ENCODE data around the gene TMEM263.

The TMEM263 gene

GRCh38 chr12:106947461-106947860 lies 8.2 kb upstream of the TMEM263 start:
- H3K4me3 ChIP-seq (replicated peaks; ENCODE audit: low read depth, low read length): no peak overlapping the region
- no peak for DNase-seq (ENCODE audit: extremely low read depth, low read depth)
- no peak for TF ChIP-seq CTCF (IDR thresholded peaks at IDR 0.05; ENCODE audit: low read depth, low read length, missing control alignments)

- no peak for TF ChIP-seq CTCF (IDR thresholded peaks at IDR 0.05; ENCODE audit: low read depth, low read length, missing control alignments)
Measured at GRCh38 chr12:106950591-106950990, 5.1 kb upstream of the TMEM263 start.

GRCh38 chr12:106953352-106954250 lies 2.1 kb upstream of the TMEM263 start:
- no peak for DNase-seq (ENCODE audit: extremely low read depth, low read depth)
- TF ChIP-seq CTCF (IDR thresholded peaks at IDR 0.05; ENCODE audit: low read depth, low read length, missing control alignments): no peak
- peak overlapping the region; percentile 74; the same call in 1 of the 2 replicates for H3K4me3 ChIP-seq (replicated peaks; ENCODE audit: low read depth, low read length)

More at GRCh38 chr12:106950591-106950990, 5.1 kb upstream of the TMEM263 start:
- H3K4me3 ChIP-seq (replicated peaks; ENCODE audit: low read depth, low read length): no peak overlapping the region
- no peak for DNase-seq (ENCODE audit: extremely low read depth, low read depth)

GRCh38 chr12:106954462-106955376 lies 988 bp upstream of the TMEM263 start:
- TF ChIP-seq CTCF (IDR thresholded peaks at IDR 0.05; ENCODE audit: low read depth, low read length, missing control alignments): no peak
- no peak for DNase-seq (ENCODE audit: extremely low read depth, low read depth)
- peak overlapping the region; percentile 74 for H3K4me3 ChIP-seq (replicated peaks; ENCODE audit: low read depth, low read length)

- DNase-seq (ENCODE audit: extremely low read depth, low read depth): no peak
- H3K4me3 ChIP-seq (replicated peaks; ENCODE audit: low read depth, low read length): peak overlapping the region; percentile 74
- TF ChIP-seq CTCF (IDR thresholded peaks at IDR 0.05; ENCODE audit: low read depth, low read length, missing control alignments): no peak
Measured at GRCh38 chr12:106956048-106956578, 406 bp downstream of the TMEM263 start.

- no peak for TF ChIP-seq CTCF (IDR thresholded peaks at IDR 0.05; ENCODE audit: low read depth, low read length, missing control alignments)
- H3K4me3 ChIP-seq (replicated peaks; ENCODE audit: low read depth, low read length): peak overlapping the region; percentile 74
- DNase-seq (ENCODE audit: extremely low read depth, low read depth): no peak
Measured at GRCh38 chr12:106957583-106957982, 1.9 kb downstream of the TMEM263 start.
